ENCODE data around the gene DHX8. TPM values are rescaled to one million over a fixed set of nuclear protein-coding genes. Genes with fewer than 3 reads are reported as not detected.

The DHX8 gene
- total and polyA plus RNA-seq, 12 donors: 15.2 to 43.6 (median 33.2) TPM

- Histone ChIP-seq H3K9me3 (replicated peaks in 1 of 3) (no peaks in the 10 kb centered on the region), H3K4me1 (replicated peaks in 1 of 2) (peaks cover 0 to 6% of the 10 kb centered on the region in 2 donors), H3K27ac (no peak overlapping the region), H3K4me3 (no peak overlapping the region), H3K36me3 (replicated peaks in 1 of 2) (no peaks in the 10 kb centered on the region), H3K27me3 (peaks cover 5% of the 10 kb centered on the region)
- TF ChIP-seq CTCF (IDR thresholded peaks at IDR 0.05) (no peak), POLR2A (IDR thresholded peaks at IDR 0.05) (no peak)
- DNase-seq: no peak
- WGBS, 4 donors: 36 to 42% (median 39%) methylated on average over 19 of the region's 19 CpGs
- intact Hi-C loops (cut with DNase I): no loop called here
These were observed 79.2 kb downstream of the DHX8 start for GRCh38 chr17:43562679-43563599.

- intact Hi-C loops (cut with DNase I): no loop called here
- no peak overlapping the region for H3K4me3 ChIP-seq
- 66 to 71% (median 67%) methylated on average over 15 of the region's 15 CpGs for WGBS, 4 donors
These were observed 80.1 kb downstream of the DHX8 start for GRCh38 chr17:43563600-43564594.

GRCh38 chr17:43568506-43569082 is 84.8 kb downstream of the DHX8 start:
- no peaks in the 10 kb centered on the region for H3K36me3 ChIP-seq (replicated peaks in 1 of 2)
- peaks cover 3% of the 10 kb centered on the region for H3K27me3 ChIP-seq
- no peak for TF ChIP-seq POLR2A (IDR thresholded peaks at IDR 0.05)
- no peak for TF ChIP-seq CTCF (IDR thresholded peaks at IDR 0.05)
- H3K4me3 ChIP-seq: no peak overlapping the region
- no peak overlapping the region for H3K27ac ChIP-seq
- intact Hi-C loops (cut with DNase I): no loop called here
- H3K9me3 ChIP-seq (replicated peaks in 1 of 3): no peaks in the 10 kb centered on the region
- no peak for DNase-seq
- WGBS, 4 donors: 88 to 95% (median 93%) methylated on average over 5 of the region's 5 CpGs
- no peaks in the 10 kb centered on the region for H3K4me1 ChIP-seq (replicated peaks in 1 of 2)

More at GRCh38 chr17:43563600-43564594, 80.1 kb downstream of the DHX8 start:
- no peak for TF ChIP-seq CTCF (IDR thresholded peaks at IDR 0.05)
- no peak for TF ChIP-seq POLR2A (IDR thresholded peaks at IDR 0.05)
- Histone ChIP-seq H3K36me3 (replicated peaks in 1 of 2) (no peaks in the 10 kb centered on the region), H3K9me3 (replicated peaks in 1 of 3) (no peaks in the 10 kb centered on the region), H3K27me3 (peaks cover 5% of the 10 kb centered on the region), H3K4me1 (replicated peaks in 1 of 2) (peaks cover 0 to 6% of the 10 kb centered on the region in 2 donors), H3K27ac (no peak overlapping the region)
- DNase-seq: no peak
